ENCODE data around the gene RBM20.
A peak's percentile ranks its signal among the peaks of the same experiment; 100 is the strongest.
"Not testable (repeated sequence)": the region's sequence is repeated elsewhere in the genome, so short reads cannot be mapped to it uniquely, and the experiment has no call there.

Gene RBM20

DNA sequence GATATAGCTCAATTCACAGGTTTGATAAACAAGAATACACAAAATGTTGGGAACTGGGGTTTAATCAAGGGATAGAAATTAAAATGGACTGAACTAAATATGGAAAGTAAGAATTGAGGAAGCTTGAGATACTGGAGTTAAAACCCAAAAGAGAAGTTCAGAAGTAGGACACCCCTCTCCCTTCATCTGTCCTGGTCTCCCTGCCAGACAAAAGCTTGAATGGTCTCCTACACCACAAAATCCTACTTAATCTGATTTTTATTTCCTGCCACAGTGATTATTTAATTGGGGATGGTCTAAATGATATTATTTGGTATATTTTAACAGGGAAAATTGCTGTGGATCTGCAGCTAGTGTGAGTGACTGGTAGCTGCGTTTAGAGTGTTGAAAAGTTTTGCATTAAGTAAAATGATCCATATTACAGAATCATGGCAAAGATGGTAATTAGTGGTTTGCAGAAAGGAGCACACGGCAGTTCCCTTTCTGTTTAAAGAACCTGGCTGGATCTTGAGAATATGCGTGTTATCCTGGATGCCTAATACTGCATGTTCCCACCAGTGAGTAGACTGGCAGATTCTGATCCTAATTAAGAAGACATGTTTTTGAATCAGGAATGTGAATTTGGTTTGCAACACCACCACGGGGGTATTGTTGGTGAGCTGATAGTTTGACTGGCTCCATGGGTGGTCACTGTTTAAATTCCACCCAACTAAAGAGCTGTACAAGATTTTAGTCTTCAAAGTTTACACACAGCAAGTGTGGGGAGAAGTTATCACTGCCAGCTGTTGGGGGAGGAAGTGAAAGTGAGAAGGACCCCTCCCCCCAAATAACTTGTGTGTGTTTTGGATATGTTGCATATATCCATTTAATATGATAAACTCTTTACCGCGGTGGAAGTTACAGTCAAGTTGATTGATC, 5.5 kb downstream of the RBM20 start:
- DNase-seq (ENCODE audit: low read depth), result no peak

GRCh38 chr10:110650265-110650668, 6.1 kb downstream of the RBM20 start:
- no peak for DNase-seq (ENCODE audit: low read depth)

DNA sequence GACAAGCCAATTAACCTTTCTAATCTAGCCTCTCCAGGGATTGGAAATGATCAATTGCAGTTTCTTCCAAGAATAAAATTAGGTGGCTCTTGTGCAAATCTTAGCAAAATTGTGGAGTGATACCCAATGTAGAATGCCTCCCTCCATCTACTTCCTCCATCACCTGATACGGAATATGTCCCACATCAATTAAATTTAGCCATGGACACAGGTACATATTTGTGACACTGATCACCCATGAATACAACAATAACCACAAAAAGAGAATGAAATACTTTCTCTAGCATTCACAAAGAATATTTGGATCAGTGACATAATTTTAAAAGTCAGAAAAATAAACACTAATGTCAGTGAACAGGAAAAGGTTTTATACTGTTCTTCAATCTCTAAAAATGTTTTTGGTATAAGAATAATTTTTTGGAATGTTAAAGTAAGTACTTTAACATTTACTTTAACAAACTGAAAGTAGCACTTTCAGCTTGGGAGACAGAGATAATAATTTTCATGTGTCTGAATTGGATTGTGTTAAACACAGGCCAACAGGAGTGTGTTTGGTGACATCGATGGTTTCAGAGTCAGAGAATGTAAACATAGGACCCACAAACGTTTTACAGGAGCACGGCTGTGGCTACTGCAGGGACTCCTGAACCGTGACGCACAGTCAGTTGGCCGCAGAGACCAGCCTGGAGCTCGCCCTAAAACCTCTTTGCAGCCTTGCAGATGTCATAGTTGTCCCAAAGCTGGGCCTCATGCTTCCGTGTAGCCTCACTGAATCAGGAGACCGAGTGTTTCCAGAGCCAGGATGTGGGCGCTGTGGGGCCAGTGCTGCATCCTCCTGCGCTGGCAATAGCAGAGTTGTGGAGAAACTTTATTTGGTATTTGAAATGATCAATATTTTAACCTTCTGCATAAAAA, 7.2 kb downstream of the RBM20 start:
- DNase-seq (ENCODE audit: low read depth), result no peak

DNA sequence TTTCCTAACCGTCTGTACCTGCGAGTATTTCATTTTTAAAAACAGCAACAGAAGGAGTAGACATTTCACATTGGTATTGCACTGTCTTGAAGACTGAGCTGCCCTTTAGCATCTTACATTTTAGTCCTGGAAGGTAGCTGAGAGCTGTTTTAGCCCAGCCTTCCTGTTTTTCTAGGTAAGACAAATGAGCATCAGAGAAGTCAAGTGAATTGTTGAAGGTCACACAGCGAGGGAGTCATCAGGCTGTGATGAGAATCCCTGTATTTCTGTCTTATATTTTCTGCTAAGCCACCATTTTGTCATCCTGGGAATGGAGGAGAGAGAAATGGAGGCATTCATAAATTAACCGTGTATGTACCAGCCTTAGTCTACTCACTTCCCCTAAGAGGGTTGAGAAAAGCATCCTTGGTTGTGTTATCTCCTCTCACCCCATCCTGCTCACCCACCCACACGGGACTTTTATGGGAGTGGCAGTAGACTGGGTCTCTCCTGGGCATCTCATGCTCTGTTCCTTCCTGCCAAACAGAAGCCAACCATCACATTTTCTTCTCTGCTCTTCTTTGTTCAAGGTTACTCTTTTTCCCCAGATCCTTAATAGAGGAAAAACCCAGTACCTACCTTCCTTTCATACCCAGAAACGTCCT, 8.5 kb downstream of the RBM20 start:
- no peak for DNase-seq (ENCODE audit: low read depth)

GRCh38 chr10:110655320-110655719, 11.2 kb downstream of the RBM20 start:
- DNase-seq (ENCODE audit: low read depth), result no peak

DNA sequence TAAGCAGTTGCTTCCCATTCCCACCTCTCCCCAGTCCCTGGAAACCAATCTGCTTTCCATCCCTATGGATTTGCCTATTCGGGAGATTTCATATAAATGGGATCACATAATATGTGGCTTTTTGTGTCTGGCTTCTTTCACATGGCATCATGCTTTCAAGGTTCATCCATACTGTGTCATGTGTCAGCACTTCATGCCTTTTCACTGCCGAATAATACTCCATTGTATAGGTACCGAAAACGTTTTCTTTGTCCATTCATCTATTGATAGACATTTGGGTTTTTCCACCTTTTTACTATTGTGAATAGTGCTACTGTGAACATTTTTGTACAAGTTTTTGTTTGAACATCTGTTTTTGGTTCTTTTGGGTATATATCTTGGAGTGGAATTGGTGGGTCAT, 12.5 kb downstream of the RBM20 start:
- DNase-seq (ENCODE audit: low read depth), result no peak

DNA sequence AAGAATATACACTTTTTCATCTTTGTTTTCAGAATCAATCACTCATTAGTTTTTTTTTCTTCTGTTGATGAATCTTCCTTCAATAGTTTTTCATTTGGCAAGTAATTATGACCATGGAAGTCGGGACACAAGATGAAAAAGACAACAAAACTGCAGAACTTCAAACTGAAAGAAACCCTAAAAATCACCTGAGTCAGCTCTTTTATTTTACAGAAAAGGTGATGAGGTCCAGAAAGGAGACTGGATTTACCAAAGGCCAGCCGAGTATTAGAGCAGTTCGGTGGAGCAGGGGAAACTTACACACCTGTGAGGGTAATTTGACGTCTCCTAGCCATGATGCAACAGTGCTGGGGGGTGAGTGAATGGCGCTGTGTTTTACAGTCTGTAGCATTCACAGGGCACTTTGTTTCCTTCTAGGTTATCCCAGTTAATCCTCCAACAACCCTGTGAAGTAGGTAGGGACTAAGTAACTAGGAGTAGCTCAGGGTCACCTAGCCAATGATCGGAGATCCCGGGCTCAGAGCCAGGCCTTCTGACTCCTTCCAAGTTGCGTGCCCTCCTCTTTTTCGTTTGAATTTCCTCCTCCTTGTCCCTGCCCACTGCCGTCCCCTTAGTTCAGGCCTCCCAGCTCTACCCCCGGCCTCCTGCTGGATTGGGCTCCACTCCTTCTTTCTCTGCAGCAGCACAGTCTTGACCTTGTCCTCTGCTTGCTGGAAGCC, 14.0 kb downstream of the RBM20 start:
- DNase-seq (ENCODE audit: low read depth), result no peak

DNA sequence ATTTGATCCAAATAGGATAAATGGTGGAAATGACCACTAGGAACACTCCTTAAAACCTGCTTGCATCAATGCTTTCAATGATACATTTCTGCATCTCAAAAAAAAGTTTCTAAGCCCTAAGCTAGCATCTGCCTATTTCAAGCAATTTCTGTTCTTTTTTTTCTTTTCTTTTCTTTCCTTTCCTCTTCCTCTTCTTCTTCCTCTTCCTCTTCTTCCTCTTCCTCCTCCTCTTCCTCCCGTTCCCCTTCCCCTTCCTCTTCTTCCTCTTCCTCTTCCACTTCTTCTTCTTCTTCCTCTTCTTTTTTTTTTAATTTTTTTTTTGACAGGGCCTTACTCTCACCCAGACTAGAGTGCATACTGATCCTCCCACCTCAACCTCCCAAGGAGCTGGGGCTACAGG, 15.4 kb downstream of the RBM20 start:
- DNase-seq (ENCODE audit: low read depth), result no peak

DNA sequence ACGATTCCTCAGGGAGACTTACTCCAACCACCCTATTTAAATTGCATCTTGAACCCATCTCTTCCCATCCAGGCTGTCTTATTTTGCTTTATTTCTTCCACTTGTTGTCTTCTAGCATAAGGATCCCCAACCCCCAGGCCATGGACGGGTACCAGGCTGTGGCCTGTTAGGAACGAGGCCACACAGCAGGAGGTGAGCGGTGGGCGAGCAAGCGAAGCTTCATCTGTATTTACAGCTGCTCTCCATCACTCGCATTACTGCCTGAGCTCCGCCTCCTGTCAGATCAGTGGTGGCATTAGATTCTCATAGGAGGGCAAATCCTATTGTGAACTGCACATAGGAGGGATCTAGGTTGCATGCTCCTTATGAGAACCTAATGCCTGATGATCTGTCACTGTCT, 16.2 kb downstream of the RBM20 start:
- not testable (repeated sequence) for DNase-seq (ENCODE audit: low read depth)

- no peak for DNase-seq (ENCODE audit: low read depth)
Measured at GRCh38 chr10:110661292-110661691, 17.2 kb downstream of the RBM20 start.

GRCh38 chr10:110664483-110665420, 20.6 kb downstream of the RBM20 start:
- DNase-seq (ENCODE audit: low read depth), result no peak

DNA sequence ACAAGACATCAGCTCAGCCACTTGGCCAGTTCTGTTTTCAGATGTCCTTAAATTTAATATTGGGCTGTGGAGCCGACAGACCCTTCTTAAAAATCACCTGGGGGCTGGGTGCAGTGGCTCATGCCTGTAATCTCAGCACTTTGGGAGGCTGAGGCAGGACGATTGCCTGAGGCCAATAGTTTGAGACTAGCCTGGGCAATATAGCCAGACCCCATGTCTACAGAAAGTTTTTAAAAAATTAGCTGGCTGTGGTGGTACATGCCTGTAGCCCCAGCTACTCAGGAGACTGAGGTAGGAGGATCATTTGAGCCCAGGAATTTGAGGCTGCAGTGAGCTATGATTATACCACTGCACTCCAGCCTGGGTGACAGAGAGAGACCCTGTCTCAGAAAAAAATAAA, 22.1 kb downstream of the RBM20 start:
- not testable (repeated sequence) for DNase-seq (ENCODE audit: low read depth)

- DNase-seq (ENCODE audit: low read depth), result no peak
Measured at GRCh38 chr10:110666673-110667072, 22.5 kb downstream of the RBM20 start.

DNA sequence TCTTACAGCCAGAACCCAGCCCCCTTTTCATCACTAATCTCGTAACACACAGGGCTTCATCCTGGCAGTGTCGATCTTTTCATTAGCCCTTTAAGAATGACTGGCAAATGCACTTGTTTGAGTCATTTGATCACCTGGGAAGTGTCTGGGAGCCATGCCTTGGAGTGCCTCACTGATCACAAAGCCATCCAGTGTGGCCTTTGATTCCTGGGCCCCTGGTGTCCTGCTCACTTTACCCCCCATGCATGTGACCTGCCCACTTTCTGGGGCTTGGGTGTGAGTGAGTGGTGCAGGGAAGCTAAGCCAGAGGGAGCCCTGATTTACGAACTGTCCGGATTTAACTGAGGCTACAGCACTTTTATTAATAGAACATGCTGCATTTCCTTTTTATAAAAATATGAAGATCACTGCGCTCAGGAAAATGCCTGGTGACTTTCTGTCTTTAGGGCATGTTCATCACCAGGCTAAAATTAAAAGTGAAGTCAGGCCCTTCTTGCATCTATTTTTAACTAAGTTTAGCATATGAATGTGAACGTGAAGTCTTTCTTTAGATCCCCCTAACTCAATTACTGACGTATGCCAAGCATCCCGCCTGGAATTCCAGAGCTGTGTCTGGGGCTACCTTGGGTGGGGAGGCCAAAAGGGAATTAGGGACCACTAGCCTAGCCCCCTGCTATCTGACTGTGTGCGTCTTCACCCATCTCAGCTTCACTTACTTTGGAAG, 23.6 kb downstream of the RBM20 start:
- DNase-seq (ENCODE audit: low read depth), result no peak

- DNase-seq (ENCODE audit: low read depth), result no peak
Measured at GRCh38 chr10:110668443-110668842, 24.3 kb downstream of the RBM20 start.

DNA sequence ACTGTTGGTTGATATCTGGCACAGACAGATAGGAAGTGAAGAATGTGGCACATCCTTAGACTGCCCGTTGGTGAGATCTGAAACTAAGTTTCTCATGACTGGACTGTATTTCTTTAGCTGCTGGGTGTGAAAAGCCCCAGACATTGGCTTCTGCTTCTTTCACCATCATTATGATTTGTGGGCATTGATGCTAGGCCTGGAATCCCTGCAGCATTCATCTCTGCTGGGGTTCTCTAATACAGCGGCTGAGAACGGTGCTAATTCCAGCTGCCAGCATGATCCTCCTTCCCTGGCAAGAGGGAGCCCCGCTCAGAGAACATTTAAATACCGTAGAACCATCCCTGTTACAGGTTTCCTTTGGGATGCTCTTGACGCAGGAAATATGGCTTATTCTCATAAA, 26.2 kb downstream of the RBM20 start:
- no peak for DNase-seq (ENCODE audit: low read depth)

DNA sequence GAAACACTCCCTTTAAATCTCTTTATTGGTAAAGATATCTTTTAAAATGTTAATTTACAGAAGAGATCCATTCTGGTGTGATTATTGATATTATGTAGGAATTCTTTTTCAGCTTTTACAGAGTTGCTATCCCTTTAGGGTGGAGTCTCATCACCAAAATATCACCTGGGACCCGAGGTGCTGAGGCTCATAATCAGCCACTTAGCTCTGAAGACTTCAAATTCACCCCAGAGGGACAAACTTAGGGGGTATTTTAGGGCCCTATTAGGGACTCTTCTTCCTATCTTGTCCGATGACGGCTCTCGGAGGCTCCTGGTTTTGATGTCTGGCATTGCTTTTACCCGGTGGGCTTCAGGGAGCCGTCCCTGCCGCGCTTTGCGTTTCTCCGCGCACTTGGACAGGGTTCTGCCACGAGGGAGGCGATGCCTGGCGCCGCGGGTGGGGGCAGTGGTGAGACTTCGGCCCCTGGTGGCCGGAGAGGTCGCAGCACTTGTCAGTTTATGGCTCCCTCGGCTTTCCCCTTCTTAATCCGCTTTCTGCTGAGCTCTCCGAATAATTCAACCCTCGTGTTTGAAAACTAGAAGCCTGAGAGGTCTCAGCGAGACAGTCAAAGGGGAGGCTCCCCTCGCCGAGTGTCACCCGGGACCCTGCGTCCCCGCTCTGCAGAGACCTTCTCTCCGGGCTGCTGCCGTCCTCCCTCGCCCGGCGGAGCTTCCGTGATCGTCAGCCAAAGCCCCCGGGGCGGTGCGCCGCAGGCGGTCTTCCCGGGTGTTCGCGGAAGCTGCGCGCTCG, 27.8 kb downstream of the RBM20 start:
- peak; percentile 47 for DNase-seq (ENCODE audit: low read depth)

DNA sequence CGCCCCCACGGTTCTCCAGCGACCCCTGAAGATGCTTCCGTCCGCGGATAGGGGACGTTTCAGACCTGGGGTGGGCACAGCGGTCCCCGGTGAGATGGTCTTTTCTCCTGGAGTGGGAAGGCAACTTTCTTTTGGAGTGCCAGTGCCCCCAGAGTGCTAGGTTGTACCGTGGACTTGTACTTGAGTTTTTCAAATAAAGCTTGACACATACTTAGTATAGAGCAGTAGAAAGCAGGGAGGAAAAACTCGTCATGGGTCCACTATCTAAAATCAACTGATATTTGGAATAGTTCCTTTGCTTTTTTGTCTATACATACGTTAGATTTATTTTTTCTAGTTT, 28.4 kb downstream of the RBM20 start:
- no peak for DNase-seq (ENCODE audit: low read depth)

DNA sequence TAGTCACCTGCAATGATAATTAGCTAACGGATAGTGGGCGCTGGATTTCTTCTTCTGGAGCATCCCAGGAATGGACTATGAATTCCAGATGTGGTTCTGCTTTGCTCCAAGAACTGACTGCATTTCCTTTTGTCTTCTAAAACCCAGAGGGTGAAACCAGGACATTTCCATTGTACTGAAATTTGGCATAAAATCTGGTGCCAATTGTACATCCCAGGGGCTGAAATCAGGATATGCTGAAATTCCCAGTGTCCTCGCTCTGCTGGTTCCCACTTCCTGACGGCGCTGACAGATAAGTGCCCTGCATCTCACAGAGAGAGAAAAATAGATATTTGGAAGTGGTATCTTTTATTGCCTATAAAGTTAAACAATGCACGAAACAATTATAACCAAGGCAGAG, 31.9 kb downstream of the RBM20 start:
- no peak for DNase-seq (ENCODE audit: low read depth)

Measured in stimulated activated CD4-positive, alpha-beta T cell treated with anti-CD3 and anti-CD28 coated beads, Interleukin-2, amount 100 ng/mL, for 4 hours (primary cell).